ENCODE measurements around the gene RPL22.
"Not testable (repeated sequence)": the region's sequence is repeated elsewhere in the genome, so short reads cannot be mapped to it uniquely, and the experiment has no call there.

The RPL22 gene

DNA sequence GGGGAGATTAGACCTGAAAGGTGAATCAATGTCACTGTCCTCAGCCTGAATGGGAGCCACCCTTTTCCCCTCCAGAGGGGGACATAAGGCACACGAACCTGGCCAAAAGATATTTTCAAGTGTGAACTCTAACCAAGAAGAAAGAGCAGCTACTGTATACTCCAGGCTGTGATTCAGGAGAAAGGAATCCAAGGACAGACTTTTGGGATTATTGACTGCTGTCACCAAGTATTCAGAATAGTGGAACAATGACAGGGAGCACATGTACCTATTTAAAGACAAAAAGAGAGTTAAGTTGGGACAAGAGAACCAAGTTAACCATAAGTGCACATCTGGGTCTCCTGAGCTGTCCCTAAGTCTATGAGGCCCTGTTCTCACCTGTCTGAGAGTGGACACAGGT is 34.0 kb upstream of the RPL22 start:
- DNase-seq (ENCODE audit: low spot score) = no peak

DNA sequence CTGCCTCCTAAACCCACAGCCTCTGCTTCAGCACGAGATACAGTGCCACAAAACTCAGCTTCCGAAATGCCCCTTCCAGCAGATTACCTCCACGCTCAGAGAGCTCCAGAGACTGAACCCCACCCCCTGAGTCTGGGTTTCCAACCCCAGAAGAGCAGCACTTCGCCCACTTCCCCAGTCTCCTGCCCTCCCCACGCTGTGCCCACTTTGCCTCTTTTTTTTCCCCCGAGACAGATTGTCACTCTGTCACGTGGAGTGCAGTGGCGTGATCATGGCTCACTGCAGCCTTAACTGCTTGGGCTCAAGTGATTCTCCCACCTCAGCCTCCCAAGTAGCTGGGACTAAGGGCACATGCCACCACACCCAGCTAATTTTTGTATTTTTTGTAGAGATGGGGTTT is 26.3 kb upstream of the RPL22 start:
- no peak for DNase-seq (ENCODE audit: low spot score)

DNA sequence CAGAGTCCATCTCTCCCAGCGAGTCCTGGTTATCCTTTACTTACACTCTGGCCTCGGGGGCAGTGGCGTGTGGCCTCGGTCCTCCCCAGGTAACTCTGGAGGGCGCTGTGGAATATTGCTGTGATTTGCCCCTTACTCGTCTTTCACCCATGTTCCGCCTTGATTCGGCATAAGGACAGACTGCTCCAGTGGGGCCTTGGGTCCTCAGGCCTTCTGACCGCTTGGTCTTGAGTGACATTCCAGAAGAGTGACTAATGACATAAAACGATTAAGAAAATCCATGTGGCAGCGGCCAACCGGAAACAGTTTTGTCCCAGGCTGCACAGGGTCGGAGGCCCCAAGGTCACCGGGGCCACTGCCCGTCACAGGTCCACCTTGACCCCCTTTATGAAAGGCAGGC is 25.3 kb upstream of the RPL22 start:
- DNase-seq (ENCODE audit: low spot score) = no peak

DNA sequence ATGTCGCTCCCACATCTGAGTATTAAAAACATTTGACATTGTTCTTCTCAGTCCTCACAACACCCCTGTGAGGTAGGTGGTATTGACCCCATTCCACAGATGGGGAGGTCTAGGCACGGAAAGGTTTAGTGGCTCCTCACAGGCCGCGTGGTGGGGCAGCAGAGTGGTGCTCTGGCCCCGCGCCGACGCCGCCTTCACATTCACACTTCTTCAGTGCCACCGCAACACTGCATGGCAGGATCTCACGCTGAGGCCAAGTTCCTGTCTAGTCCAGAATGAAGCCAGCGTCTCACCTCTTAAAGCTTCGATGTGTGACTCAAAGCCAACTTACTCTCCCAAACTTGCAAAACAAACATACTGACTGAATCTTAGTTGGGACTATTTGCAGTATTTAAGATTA is 24.2 kb upstream of the RPL22 start:
- no peak for DNase-seq (ENCODE audit: low spot score)

DNA sequence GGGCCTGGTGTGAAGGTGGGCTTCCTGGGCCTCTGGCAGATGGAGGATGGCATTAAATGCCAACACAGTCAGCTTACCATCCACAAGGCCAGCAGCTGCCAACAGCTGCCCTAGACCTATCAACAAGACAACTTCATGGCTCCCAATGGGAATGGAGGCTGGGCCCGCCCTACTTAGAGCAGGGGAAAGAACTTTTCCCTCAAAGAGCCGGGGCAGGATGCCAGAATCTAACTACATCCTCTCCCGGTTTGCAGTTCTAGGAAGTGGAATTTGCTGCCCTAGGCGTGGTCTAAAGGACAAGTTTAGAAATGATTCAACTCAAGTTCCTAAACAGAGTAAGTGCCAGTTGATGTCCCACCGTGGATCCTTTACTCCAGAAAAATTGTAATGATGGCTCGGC is 23.2 kb upstream of the RPL22 start:
- DNase-seq (ENCODE audit: low spot score) = no peak

DNA sequence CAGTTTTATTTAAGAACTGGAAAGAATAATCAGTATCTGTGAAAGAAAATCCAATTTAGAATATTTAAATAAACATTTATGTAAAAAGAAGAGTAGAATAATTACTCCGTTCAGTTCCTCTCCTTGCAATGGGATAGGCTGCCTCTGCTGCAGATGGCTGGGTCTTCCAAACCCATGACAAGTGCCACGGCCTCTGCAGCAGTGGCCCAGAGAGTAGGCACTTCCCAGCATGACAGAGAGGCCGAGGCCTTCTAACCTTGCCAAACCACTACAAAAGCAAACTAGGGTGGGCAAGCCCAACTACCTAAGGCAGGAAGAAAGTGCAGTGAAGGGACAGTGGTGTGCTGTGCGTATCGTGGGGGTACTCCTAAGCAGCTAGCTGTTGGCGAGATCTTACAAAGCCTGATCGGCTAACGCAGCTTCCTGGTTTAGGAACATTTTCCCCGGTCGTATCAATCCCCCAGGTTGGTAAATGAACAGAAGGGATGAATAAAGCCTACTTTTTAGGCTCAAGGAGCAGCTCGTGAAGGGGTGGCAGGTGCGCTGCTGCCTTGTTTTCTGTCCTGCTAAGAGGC is 21.9 kb upstream of the RPL22 start:
- DNase-seq (ENCODE audit: low spot score) = no peak

DNA sequence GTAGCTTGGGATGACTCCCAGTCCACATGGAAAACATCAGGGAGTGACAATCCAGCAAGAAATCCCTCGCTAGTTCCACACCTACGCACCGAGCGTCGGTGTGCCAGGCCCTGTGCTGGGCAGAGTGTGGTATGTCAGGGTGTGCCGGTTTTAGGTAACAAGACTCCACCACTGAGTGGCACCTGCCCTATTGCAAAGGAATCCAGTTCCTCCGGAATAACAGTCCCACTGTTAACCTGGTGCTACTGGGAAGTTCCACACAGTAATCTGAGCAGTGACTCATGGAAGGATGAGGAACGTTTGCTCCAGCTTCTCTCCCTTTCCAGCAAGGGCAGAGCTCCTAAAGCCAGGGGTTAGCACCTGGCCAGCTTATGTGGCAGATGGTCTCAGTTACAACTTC is 20.8 kb upstream of the RPL22 start:
- no peak for DNase-seq (ENCODE audit: low spot score)

DNA sequence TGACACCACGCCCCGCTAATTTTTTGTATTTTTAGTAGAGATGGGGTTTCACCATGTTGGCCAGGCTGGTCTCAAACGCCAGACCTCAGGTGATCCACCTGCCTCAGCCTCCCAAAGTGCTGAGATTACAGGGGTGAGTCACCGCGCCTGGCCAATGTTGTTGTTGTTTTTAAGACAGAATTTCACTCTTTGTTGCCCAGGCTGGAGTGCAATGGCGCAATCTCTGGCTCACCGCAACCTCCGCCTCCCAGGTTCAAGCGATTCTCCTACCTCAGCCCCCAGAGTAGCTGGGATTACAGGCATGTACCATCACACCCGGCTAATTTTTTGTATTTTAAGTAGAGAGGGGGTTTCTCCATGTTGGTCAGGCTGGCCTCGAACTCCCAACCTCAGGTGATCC is 20.2 kb upstream of the RPL22 start:
- DNase-seq (ENCODE audit: low spot score) = not testable (repeated sequence)

DNA sequence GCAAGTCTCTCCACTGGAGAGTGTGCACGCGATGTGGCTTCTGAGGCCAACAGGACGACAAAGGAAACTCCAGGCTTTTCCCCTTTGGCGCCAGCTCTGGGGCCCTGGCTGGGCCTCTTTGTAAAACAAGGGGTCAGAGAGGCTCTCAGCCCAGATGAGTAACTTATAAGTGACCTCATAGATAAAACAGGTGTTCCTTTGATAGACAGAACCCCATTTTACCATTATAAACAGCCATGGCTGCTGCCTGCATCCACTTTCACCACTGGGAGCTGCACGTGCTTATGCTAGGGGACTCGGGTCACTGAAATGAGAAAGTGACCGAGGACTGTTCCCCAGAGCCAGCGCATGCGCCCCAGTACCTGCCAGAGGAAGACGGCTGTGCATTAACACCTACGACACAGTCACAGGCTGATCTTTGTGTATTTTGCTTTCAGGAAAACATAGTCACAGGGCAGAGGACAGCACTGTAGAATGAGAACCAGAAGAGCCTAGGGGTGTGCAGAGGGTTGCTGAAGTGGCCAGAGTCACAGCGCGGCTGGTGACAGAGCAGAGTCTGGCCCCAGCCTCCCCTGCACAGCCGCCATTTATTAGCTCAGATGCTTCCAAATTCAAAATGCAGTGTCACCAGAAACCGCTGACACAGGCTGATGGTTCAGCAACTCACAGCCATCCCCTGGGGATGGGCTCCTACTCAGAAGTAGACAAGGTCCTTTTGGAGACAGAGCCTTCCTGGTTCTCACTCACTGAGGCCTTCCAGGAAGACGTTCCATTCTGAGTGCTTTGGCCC is 19.2 kb upstream of the RPL22 start:
- DNase-seq (ENCODE audit: low spot score) = no peak

DNA sequence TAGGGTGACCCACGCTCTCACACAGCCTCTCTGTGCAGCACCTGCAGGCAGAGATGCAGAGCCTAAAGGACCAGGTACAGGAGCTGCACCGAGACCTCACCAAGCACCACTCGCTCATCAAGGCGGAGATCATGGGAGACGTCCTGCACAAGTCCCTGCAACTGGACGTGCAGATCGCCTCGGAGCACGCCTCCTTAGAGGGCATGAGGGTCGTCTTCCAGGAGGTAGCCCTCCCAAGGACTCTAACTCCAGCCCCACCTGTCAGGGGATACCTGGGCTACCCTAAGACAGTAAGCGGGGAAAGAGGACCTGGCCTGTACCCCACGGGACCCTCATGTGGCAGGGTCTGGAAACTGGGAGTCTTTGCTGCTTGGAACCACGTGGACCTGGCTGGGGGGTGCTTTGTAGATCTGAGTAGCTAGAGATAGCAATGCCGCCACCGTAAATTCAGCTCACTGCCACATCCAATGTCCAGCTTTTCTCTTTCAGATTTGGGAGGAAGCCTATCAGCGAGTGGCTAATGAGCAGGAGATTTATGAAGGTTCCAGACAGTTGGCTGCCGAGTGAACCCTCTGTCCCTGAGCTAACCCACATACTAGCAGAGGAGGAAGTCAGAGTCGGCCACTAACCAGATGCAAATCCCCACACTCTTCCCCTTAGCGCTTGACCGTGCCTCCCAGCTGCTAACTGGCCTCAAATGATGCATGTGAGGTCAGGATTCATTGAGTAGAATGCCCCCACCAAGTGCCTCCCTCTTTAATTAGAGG is 13.0 kb upstream of the RPL22 start:
- DNase-seq (ENCODE audit: low spot score) = no peak

DNA sequence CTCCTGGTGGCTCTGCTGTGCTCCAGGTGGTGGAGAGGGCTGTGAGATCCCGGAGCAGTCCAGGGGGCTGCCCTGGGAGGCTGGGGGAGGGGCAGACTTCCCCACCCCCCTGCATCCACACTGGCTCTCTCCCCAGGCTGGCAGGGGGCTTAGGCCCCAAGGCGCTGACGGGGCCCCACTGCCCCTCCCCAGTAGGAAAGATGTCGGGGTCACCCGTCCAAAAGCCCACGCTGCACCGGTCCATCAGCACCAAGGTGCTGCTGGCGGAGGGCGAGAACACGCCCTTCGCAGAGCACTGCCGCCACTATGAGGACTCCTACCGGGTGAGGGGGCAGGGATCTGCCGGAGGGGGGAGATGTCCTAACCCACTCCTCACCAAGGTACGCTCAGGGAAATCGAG is 12.3 kb upstream of the RPL22 start:
- no peak for DNase-seq (ENCODE audit: low spot score)

DNA sequence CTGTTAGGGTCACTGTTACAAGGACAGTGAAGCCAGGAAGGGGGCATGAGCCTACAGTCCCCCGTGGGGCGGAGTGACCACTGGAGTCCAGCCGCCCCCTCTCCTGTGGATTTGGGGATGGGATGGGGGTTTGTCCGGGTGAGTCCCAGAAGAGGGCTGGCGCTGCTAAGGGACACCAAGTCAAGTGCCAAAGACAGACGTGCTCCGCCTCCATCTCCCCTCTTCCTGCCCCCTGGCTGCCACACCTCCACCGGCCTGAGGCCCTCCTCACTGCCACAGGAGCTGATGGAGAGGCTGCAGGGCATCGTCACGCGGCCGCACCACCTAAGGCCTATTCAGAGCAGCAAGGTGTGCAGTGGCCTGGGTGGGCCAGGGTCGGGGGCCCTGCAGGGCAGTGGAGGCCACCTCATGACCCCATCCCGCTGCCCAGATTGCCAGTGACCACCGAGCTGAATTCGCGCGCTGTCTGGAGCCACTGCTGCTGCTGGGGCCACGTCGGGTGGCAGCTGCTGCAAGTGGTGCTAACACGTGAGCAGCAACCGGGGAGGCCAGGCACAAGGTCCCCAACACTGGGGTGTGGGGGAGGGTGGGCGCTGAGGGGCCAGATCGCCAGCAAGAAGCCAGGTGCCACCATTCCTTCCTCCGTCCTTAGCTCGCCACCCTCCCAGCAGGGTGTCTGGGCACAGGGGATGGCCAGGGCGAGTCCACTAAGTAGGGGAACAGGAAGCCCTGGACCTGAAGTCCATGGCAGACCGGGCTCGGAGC is 11.4 kb upstream of the RPL22 start:
- DNase-seq (ENCODE audit: low spot score) = no peak

DNA sequence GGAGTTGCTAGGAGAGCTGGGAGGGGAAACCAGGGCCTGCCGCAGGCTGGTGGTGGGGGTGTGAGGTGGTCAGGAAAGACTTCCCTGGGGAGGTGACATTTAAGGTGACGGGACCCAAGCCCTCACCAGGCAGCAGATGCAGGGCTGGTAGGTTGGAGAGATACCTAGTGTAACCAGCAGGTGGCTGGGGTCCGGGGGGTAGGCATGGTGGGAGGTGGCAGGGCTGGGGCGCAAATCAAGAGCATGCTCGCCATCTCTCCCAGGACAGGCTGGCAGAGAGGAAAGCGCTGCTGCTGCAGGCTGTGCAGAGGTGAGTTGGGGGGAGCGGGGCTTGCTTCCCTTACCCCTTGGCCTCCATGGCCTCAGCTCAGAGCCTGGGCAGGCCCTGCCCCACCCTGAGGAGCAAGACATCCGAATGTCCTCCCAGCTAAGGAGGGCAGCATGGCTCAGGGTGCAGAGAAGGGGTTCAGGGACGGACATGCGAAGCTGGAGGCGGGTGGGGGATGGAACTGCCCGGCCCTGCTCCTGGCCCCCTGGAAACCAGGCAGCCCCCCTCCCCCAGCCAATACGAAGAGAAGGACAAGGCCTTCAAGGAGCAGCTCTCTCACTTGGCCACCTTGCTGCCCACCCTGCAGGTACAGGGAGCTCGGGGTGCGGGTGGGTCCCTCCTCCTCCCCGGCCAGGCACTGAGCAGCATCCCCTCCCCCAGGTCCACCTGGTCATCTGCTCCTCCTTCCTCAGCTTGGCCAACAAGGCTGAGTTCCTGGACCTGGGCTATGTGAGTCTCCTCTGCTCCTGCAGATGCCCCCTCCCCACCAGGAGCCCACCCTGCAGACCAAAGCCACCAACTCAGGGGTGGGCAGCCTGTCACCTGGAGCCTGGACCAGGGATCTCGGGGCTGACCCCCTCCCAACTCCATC is 10.5 kb upstream of the RPL22 start:
- no peak for DNase-seq (ENCODE audit: low spot score)

DNA sequence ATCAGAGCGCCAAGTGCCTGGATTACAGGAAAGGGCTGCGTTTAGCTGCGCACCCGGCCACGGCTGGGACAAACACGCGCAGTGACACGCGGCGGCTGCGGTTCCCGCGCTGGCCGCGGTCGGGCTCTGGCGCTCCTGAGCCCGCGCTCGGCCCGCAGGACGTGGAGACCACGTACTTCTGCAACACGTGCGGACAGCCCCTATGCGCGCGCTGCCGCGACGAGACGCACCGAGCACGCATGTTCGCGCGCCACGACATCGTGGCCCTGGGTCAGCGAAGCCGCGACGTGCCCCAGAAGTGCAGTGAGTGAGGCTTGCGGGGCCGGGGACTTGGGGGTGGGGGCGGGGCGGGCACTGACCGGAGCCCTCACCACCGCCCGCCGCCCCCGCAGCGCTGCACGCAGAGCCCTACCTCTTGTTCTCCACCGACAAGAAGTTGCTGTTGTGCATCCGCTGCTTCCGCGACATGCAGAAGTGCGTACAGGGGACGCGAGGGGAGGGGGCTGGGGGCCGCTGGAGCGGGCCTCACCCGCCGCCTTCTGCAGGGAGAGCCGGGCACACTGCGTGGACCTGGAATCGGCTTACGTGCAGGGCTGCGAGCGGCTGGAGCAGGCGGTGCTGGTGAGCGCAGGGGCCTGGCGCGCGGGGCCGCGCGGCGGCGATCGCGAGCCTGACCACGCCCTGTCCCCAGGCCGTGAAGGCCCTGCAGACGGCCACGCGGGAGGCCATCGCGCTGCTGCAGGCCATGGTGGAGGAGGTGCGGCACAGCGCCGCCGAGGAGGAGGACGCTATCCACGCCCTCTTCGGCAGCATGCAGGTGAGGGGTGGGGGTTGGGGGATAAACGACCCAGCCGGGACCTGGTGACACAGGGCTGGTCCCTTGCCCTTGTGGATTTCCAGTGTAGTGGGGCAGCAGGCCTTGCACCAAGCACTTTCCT is 9.6 kb upstream of the RPL22 start:
- DNase-seq (ENCODE audit: low spot score) = peak; percentile 57

DNA sequence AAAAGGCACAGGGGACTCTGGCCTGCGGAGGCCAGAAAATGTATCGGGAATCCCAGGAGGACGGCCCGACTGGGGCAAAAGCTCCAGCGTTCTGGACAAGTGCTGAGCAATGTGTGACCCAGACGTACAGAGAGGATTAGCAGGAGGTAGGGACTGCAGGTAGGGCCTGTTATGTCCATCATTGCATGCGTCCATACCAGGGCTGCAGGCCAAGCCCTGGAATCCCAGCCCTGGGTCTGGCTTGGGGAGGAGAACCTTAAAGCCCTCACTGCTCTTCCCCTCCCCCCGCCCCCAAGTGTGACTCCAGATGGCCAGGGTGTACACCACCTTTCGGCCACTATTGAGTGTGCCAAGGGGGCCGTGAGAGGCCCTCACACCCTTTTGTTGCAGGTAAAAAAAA is 8.5 kb upstream of the RPL22 start:
- DNase-seq (ENCODE audit: low spot score) = no peak

DNA sequence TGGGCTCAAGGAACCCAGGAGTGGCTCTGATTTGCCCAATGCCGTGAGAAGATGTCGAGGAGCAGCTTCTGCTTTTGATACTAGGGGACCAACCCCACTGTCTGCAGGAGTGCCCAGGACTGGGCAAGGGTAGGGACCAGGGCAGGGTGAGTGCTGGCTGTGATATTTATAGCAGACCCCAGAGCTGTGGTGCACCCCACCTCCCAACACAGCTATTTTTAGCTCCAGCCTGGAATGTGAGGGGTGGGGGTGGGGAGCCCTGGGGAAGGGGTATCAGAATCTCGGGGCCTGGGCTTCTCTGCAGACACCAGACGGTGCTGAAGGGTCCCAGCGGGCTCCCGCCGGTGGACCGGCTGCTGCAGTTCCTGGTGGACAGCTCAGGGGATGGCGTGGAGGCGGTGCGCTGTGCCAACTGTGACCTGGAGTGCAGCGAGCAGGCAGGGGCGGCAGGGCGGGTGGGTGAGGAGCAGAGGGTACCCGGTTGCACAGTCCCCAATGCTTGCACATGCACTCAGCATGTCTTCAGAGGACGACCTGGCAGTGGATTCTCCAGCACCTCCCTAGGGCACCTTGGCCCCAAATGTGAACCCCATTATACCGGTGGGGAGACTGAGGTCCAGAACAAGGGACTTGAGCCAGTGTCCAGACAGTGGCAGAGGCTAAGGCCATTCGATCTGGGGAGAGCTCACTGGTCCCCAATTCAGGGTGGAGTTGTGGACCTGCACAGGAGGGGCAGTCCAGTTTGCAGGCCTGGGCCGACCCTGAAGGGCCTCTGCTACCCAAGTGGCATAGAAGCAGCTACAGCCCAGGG is 7.9 kb upstream of the RPL22 start:
- no peak for DNase-seq (ENCODE audit: low spot score)

DNA sequence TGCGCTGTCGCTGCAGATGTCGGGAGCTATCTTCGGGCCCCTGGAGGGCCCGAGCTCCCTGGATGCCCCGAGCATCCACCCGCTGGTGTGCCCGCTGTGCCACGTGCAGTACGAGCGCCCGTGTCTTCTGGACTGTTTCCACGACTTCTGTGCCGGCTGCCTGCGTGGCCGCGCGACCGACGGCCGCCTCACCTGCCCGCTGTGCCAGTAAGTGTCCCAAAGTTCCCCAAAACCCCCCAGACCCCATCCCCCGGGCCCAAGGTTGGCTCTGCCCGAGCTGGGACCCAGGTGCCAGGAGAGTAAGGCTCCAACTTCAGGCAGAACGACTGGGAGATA is 7.1 kb upstream of the RPL22 start:
- DNase-seq (ENCODE audit: low spot score) = no peak

DNA sequence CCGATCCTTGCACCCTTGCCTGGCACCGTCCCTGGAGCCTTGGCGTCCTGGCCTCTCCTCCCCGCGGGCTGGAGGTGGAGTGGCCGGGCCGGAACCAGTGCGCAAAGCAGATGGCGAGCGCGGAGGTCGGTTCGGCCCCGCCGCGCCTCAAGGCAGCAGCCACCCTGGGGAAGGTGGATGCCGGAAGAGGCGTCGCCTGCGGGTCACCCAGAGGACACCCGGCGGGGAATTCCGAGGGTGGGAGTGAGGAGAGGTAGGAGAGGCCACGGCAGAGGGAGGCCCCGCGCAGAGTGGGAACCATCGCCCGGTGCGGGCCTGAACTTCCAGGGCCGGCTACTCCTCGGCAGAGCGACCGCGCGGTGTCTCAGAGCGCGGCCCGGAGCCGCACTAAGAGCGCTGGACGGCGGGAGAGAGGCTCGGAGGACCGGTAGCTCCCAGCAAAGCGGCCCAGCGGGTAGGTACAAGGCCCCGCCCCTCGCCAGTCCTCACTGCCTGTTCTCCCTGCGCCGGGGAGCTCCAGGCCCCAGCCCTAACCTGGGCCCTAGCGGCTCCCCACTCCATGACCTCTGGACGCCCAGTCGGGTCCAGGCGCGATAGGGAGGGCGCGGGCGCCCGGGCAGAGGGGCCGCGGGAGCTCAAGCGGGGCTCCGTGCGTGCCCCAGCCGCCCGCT is 6.6 kb upstream of the RPL22 start, which contains the start of gene RNF207:
Gene RNF207, plus strand, starts transcription at position 271 of the 671 bp plus-strand sequence. CDS start 417 bp downstream, outside the sequence.
- DNase-seq (ENCODE audit: low spot score) = no peak

DNA sequence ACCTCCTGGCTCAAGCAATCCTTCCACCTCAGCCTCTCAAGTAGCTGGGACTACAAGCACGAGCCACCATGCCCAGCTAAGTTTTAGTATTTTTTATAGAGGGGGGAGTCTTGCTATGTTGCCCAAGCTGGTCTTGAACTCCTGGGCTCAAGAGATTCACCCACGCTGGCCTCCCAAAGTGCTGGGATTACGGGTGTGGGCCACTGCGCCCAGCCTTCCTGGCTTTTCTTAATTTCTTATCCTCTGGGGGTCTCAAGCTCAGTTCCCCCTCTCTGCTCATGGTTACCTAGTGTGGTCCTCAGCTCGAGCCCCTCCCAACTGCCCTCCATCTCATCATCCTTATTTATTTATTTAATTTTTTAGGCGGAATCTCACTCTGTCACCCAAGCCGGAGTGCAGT is 2.9 kb upstream of the RPL22 start:
- no peak for DNase-seq (ENCODE audit: low spot score)

All from COLO829 (cell line).